GM06990 (cell line): Measurements from ENCODE around the gene TPRKB.

Source experiments
- DNase-seq: peaks from one replicate; pipeline ENCODE4 v3.0.0-alpha.2; 2011; ENCODE audit not compliant: insufficient read length; ENCODE audit errors: extremely low read depth
- H3K27me3 ChIP-seq: replicated peaks from 2 replicates; pipeline ENCODE4 v1.6.0; 2011; ENCODE audit warnings: low read length; ENCODE audit not compliant: control insufficient read depth, insufficient read depth
- H3K36me3 ChIP-seq: 2 replicates; pipeline ENCODE4 v1.5.1; 2011; ENCODE audit warnings: low read length; ENCODE audit not compliant: control insufficient read depth, insufficient read depth
- H3K4me3 ChIP-seq: replicated peaks from 2 replicates; pipeline ENCODE4 v1.5.1; 2011; ENCODE audit warnings: low read depth, mild to moderate bottlenecking, control low read depth, low read length
- TF ChIP-seq, protein P1 (sequence below): IDR thresholded peaks from 2 replicates; pipeline ENCODE4 v1.5.1; 2011; ENCODE audit warnings: low read length, control low read depth, mild to moderate bottlenecking, inconsistent platforms; ENCODE audit not compliant: insufficient read depth, poor library complexity, severe bottlenecking

TPRKB gene

DNA sequence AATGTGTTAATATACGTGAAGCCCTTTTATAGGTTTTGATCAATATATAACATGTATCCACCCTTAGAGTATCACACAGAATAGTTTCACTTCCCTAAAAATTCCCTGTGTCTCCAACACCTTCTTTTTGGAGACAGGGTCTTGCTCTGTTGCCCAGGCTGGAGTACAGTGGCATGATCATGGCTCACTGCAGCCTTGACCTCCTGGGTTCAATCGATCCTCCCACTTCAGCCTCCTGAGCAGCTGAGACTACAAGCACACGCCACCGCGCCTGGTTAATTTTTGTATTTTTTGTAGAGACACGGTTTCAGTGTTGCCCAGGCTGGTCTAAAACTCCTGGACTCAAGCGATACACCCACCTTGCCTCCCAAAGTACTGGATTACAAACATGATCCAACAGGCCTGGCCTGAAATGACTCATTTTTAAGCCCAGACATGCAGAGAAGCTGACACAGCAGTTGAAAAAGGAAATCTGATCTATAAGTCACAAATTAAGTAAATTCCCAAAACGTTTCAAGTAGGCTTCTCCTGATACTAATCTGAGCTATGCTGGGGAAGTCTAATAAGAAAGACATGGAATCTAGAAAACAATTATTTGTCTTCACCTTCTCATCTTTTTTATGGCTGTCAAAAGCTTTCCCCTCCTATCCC, 39.8 kb upstream of the TPRKB start:
- TF ChIP-seq, protein P1, sequence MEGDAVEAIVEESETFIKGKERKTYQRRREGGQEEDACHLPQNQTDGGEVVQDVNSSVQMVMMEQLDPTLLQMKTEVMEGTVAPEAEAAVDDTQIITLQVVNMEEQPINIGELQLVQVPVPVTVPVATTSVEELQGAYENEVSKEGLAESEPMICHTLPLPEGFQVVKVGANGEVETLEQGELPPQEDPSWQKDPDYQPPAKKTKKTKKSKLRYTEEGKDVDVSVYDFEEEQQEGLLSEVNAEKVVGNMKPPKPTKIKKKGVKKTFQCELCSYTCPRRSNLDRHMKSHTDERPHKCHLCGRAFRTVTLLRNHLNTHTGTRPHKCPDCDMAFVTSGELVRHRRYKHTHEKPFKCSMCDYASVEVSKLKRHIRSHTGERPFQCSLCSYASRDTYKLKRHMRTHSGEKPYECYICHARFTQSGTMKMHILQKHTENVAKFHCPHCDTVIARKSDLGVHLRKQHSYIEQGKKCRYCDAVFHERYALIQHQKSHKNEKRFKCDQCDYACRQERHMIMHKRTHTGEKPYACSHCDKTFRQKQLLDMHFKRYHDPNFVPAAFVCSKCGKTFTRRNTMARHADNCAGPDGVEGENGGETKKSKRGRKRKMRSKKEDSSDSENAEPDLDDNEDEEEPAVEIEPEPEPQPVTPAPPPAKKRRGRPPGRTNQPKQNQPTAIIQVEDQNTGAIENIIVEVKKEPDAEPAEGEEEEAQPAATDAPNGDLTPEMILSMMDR: no peak
- Histone ChIP-seq H3K4me3 (no peak overlapping the region), H3K36me3 (peaks cover 5% of the 10 kb centered on the region)

DNA sequence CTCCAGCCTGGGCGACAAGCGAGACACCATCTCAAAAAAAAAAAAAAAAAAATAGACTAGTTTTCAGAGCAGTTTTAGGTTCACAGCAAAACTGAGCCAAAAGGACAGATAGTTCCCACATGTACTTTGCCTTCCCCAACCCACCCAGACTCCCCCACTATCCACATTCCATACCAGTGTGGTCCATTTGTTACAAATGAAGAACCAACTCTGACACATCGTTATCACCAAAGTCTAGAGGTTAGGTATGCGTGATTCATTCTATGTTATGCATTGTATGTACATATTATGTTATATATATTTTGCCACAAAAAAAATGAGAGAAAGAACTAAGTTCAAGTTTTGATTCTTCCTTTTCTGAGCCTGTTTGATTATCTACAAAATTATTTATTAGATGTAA, 39.2 kb upstream of the TPRKB start:
- no peaks in the 10 kb centered on the region for H3K27me3 ChIP-seq
- H3K36me3 ChIP-seq: peaks cover 5% of the 10 kb centered on the region
- no peak overlapping the region for H3K4me3 ChIP-seq
- TF ChIP-seq, protein P1: no peak
- DNase-seq: no peak

More for the DNA sequence above, 39.8 kb upstream of the TPRKB start:
- no peak for DNase-seq
- H3K27me3 ChIP-seq: no peaks in the 10 kb centered on the region

DNA sequence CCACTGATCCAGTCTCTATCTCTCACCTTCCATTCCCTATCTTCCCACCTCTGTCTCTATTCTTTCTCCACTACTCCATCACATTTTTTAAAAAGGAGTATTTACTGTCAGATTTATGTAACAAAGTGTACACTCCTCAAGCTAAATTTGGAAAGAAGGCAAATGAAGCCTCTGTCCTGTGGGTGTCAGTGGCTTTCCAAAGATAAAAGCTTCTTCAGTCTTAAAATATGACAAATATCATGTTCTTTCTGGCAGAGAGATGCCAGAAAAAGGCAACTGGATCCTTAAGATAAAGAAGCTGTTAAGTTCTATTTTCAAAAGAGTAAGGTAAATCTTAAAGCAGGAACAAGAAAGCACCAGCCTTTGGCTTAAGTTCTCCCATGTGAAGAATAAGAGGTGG, 35.7 kb upstream of the TPRKB start:
- Histone ChIP-seq H3K27me3 (no peaks in the 10 kb centered on the region), H3K4me3 (no peak overlapping the region), H3K36me3 (peaks cover 13% of the 10 kb centered on the region)
- no peak for DNase-seq
- TF ChIP-seq, protein P1: no peak

DNA sequence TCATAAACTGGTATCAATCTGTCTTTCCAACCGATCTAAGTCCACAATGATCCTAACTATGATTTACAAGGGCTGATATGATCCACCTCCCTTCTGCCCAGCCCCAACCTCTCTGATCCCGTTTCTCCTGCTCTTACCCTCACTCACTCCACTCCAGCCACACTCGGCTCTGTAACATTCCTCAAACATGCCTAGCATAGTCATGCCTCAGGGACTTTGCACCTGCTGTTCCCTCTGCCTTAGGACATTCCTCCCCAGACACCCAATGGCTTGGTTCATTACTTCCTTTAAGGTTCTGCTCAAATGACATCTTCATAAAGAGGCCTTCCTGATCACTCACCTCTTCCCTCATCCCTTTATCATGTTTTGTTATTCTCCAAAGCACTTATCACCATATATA, 33.6 kb upstream of the TPRKB start:
- Histone ChIP-seq H3K36me3 (peaks cover 10% of the 10 kb centered on the region), H3K27me3 (no peaks in the 10 kb centered on the region), H3K4me3 (no peak overlapping the region)
- TF ChIP-seq, protein P1: no peak
- DNase-seq: no peak

DNA sequence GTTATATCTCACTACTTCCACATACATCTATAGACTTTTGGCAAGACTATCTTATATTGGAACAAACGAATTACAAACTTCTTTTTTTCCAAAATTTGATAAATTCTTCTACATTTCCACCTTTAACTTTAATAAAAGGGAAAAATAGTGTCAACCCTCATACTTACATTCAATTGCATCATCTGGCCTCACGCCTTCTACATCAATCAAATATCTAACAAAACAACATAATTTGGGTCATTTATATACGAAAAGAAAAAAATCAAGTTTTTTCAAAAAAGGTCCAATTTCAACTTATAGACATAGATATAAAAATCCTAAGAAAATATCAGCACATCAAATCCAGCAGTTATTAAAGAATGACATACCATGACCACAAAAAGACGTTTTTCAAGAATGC, 29.8 kb upstream of the TPRKB start:
- Histone ChIP-seq H3K4me3 (no peak overlapping the region), H3K27me3 (no peaks in the 10 kb centered on the region), H3K36me3 (peaks cover 15% of the 10 kb centered on the region)
- TF ChIP-seq, protein P1: no peak
- no peak for DNase-seq

DNA sequence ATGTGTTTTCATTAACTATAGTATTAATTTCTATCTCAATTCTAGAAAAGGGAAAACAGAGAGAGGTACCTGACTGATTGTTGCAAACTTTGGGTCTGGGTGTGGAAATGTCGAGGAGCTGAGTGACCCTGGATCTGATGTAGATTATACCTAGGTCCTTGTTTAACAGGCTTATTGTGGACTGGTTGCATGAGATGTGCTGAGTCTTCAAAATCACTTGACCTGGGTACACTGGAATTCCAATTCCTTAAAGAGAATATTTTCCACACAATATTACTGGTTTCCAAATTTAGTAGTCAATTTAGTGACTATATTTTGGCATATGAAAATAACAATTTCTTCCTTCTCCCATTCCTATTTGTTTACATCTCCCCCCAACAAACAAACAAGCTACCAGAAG, 29.2 kb upstream of the TPRKB start:
- TF ChIP-seq, protein P1: no peak
- Histone ChIP-seq H3K27me3 (no peaks in the 10 kb centered on the region), H3K4me3 (no peak overlapping the region), H3K36me3 (peaks cover 15% of the 10 kb centered on the region)
- DNase-seq: no peak
